HG02981 (cell line): ENCODE data around the gene IGSF8.

Experiments used
- ATAC-seq: cut with Tn5 transposase; IDR thresholded peaks from one replicate; pipeline ENCODE4 v1.9.1; 2021; ENCODE audit warnings: mild to moderate bottlenecking, moderate library complexity; ENCODE audit not compliant: unreplicated experiment

Gene IGSF8

GRCh38 chr1:160097911-160098851, at the start of gene IGSF8:
IGSF8 (minus strand) TSS chr1:160098619; CDS start chr1:160098472, 147 bp downstream.
- ATAC-seq = peak; percentile 40

GRCh38 chr1:160148121-160148520, 49.7 kb upstream of the IGSF8 start:
- ATAC-seq = no peak

GRCh38 chr1:160146107-160146506, 47.7 kb upstream of the IGSF8 start:
- no peak for ATAC-seq

GRCh38 chr1:160144921-160145320, 46.5 kb upstream of the IGSF8 start:
- ATAC-seq = no peak

GRCh38 chr1:160143695-160144094, 45.3 kb upstream of the IGSF8 start:
- no peak for ATAC-seq

GRCh38 chr1:160139840-160140239, 41.4 kb upstream of the IGSF8 start:
- ATAC-seq = no peak

- ATAC-seq = no peak
Observed at GRCh38 chr1:160137216-160137862, 38.9 kb upstream of the IGSF8 start.

GRCh38 chr1:160136926-160137200, 38.4 kb upstream of the IGSF8 start:
- ATAC-seq = no peak

- ATAC-seq = no peak
Observed at GRCh38 chr1:160136121-160136925, 37.9 kb upstream of the IGSF8 start.

- ATAC-seq = no peak
Observed at GRCh38 chr1:160134791-160135572, 36.6 kb upstream of the IGSF8 start.

- ATAC-seq = no peak
Observed at GRCh38 chr1:160133990-160134770, 35.8 kb upstream of the IGSF8 start.

GRCh38 chr1:160131803-160132565, 33.6 kb upstream of the IGSF8 start:
- ATAC-seq = no peak

- no peak for ATAC-seq
Observed at GRCh38 chr1:160130939-160131338, 32.5 kb upstream of the IGSF8 start.

GRCh38 chr1:160130486-160130885, 32.1 kb upstream of the IGSF8 start:
- ATAC-seq = no peak

GRCh38 chr1:160129966-160130365, 31.5 kb upstream of the IGSF8 start:
- ATAC-seq = no peak

- no peak for ATAC-seq
Observed at GRCh38 chr1:160129558-160129957, 31.1 kb upstream of the IGSF8 start.

GRCh38 chr1:160129046-160129445, 30.6 kb upstream of the IGSF8 start:
- no peak for ATAC-seq

- ATAC-seq = no peak
Observed at GRCh38 chr1:160128636-160129035, 30.2 kb upstream of the IGSF8 start.

GRCh38 chr1:160127865-160128523, 29.6 kb upstream of the IGSF8 start:
- ATAC-seq = no peak
